GM18951 (cell line): ENCODE results near the gene GID8.

Source experiments
- POLR2A ChIP-seq: IDR thresholded peaks from 4 replicates; pipeline ENCODE4 v1.6.1; 2011; ENCODE audit warnings: mild to moderate bottlenecking; ENCODE audit not compliant: insufficient read length, insufficient read depth; ENCODE audit errors: extremely low read depth
- in situ Hi-C: fragments of 300-500 bp; cut with MboI; formaldehyde crosslinking; loops from one replicate; pipeline ENCODE4 v1.12.0; 2022; ENCODE audit warnings: low sequenced_read_pairs, mixed read lengths, inconsistent platforms; ENCODE audit not compliant: unreplicated experiment

The GID8 gene

DNA sequence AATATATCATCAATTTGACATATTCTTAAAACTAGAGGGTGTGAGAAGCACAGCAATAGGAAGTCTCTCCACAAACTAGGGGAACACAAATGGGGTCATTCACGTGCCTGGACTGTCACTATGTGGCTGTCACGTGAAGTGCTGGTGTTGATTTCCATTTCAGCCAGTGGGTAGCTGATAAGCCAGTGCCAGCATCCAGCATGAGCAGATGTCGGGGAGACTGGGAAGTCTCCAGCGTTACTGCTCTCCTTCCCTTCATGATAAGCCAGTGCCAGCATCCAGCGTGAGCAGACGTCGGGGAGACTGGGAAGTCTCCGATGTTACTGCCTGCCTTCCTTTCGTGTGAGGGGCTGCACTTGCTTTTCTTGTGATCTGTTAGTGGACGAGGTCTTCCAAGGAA lies 9.0 kb downstream of the GID8 start:
- no peak for TF ChIP-seq POLR2A
- in situ Hi-C loops: no loop called here

DNA sequence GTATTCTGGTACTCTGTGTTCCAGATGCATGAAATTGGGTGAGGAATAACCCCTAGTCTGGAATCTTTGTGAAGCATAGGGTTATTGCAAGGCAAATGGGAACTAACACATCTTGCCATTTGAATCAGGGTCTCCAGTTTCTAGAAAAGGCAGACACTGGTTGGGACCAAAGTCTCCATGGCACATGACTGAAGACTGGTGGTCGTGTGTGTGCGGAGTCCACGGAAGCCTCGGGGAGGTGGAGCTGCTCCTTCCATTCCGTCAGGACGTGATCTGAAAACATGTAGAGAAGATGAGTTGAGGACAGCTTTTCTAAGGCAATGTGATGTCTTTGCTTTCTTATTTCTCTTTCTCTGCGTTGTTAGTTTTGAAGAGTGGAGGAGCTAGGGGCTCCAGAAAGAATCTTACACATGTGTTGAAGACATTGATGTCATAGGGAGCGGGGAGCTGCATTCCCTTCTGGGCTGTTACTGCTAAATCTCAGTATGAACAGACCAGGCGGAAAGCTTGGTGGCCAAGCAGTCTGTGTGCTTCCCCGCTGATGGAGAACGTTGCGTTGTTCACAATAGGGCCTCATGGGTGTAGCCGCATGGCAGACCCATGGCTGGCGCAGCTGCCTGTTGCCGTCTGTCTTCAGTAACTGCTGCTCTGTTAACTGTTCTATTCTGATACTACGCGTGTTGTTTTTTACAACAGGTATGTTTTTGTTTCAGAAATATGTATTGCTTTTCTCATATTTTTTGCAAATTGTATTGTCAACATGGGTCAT lies 9.8 kb downstream of the GID8 start:
- in situ Hi-C loops: no loop called here
- TF ChIP-seq POLR2A: no peak

DNA sequence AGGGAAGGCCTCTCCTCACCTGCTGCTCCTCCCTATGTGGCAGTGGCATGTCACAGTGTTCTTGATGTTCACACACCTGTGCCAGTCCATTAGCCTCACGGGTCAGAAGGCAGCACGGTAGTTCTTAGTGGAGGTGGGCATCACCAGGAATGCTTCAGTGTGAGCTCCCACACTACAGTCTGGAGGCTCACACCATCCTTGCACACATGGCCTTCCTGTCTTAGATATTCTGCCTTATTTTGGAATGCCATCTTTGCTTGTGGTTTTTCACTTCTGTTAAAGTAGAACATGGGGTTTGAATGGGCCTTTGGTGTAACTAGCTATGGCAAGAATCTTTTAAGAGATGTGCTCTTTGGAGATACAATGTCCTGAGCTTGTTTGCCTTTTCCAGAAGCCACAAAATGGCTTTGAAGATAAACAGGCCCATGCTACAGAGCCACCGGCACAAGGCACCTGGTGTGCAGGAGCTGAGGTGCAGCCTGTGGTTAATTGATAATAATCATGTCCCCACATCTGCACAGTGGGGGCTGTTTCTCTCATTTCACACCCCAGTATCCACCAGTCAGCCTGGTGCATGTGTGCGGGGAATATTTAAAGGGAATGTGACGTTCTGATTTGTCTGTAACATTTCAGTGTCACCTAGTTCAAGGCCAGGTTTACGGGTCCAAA lies 11.3 kb downstream of the GID8 start:
- in situ Hi-C loops: no loop called here
- TF ChIP-seq POLR2A: no peak

- in situ Hi-C loops: no loop called here
- no peak for TF ChIP-seq POLR2A
These were observed 12.0 kb downstream of the GID8 start for GRCh38 chr20:62949962-62950361.

GRCh38 chr20:62950741-62951140 lies 12.8 kb downstream of the GID8 start:
- no peak for TF ChIP-seq POLR2A
- in situ Hi-C loops: no loop called here

- no peak for TF ChIP-seq POLR2A
- in situ Hi-C loops: no loop called here
These were observed 13.4 kb downstream of the GID8 start for GRCh38 chr20:62951143-62951895.

DNA sequence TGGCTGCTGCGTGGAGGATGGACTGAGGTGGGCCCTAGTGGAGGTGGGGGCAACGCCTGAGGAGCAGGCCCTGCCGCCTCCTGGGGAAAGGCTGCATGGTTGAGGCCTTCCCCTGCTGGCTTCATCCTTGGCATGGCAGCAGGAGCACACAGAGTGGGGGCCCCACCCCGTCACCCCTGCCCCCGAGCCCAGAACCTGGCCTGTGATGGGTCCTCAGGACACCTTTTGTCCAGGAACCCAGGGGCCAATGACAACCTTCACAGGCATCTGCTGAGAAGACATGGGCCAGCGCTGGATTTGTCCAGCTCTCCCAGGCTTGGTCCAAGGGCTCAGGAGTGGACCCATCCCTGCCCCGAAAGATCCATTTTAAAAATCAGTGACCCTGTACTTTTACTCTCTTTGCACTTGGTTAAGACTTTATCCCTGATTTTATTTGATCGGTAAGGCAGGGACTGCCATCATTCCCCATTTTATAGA lies 14.0 kb downstream of the GID8 start:
- TF ChIP-seq POLR2A: no peak
- in situ Hi-C loops: no loop called here

GRCh38 chr20:62952373-62952967 lies 14.5 kb downstream of the GID8 start, which contains the start of gene SLC17A9:
Gene SLC17A9, plus strand, starts transcription at chr20:62952709. Its CDS starts 122 bp downstream, at chr20:62952831.
- in situ Hi-C loops: no loop called here
- peak; percentile 78 for TF ChIP-seq POLR2A

DNA sequence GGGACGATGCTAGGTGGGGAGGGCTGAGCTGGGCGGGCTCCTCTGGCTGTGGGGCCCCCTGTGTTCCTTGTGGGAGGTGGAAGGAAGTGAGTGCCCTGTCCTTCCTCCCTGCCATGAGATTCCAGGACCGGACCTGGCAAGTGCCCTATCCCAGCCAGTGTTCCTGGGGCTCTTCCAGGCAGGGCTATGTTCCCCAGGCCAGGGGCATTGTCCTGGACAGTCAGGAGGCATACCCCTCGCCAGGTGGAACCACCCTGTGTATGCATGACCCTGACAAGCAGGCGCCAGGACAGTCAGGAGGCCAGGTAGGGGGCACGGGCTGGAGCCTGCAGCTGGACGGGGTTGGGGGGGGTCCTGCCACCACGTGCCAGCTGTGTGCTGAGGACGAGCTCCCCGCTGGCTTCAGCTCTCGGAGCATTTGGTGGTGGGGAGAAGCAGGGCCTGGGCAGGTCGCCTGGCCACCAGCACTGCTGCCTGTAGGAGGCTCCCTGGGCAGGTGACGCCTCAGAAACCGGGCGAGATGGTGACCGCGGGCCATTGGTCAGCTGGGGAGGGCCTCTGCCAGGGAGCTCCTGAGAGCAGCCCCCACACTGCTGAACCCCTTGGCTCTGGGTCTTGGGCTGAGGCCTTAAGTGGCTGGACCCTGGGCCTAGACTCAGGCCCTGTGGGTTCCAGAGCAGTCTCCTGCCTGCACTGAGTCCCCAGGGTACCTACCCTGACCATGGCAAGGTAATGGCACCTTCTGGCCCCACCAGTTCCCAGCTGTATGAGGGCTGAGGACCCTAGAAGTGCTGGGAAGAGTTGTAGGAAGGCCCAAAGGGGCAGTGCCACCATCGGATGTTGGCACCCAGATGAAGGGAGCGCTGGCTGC lies 15.3 kb downstream of the GID8 start:
- no peak for TF ChIP-seq POLR2A
- in situ Hi-C loops: no loop called here

DNA sequence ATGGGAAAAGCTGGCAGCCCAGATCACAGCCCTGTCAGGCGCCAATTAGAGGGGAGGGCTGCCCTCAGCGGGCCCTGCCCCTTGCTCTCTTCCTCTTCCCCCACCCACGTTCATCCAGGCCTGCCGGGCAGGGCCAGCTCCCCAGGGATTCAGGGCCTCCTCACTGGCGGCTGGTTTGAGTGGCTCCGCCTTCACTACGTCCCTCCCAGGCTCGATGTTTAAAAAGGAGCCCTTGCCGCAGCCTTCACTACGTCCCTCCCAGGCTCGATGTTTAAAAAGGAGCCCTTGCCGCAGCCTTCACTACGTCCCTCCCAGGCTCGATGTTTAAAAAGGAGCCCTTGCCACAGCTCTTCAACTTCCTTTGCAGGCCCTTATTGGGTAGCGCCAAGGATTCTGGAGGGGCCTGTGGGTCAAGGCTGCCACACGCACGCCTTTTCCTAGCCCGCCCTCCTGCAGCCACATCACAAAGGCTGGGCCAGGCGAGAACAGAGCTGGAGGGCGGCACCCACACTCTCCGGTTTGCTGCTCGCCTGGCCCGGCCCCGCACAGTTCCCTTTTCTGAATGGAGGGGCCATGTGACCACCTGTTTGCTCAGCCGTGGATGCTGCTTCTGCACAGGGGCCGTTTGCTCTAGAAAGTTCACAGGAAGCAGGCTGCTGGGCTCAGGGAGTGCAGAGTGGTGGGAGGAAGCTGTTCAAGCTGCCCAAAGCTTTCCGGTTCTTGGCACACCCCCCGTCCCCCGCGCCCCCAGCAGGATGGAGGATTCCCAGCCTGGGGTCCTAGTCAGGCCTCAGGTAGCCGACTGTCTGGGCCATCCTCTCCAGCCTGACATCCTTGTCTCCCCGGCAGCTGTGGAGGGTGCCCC lies 16.1 kb downstream of the GID8 start:
- in situ Hi-C loops: no loop called here
- TF ChIP-seq POLR2A: peak; percentile 53
